Glutamatergic neuron (in vitro differentiated cells): ENCODE measurements around the gene RNF144A. TPM values are rescaled to one million over a fixed set of nuclear protein-coding genes. Genes with fewer than 3 reads are reported as not detected.

ENCODE experiments used
- DNase-seq: peaks from one replicate; pipeline ENCODE4 v3.0.0; 2022
- H3K27ac Mint-ChIP-seq: one replicate; pipeline ENCODE4 v1.8.0; 2020; ENCODE audit warnings: mild to moderate bottlenecking, mixed read lengths, inconsistent platforms; ENCODE audit not compliant: unreplicated experiment
- H3K27me3 Mint-ChIP-seq: one replicate; pipeline ENCODE4 v1.8.0; 2020; ENCODE audit warnings: mild to moderate bottlenecking, moderate library complexity, mixed read lengths, inconsistent platforms; ENCODE audit not compliant: unreplicated experiment
- H3K36me3 Mint-ChIP-seq: one replicate; pipeline ENCODE4 v1.8.0; 2020; ENCODE audit warnings: mild to moderate bottlenecking, mixed read lengths, inconsistent platforms; ENCODE audit not compliant: unreplicated experiment
- H3K4me1 Mint-ChIP-seq: one replicate; pipeline ENCODE4 v1.8.0; 2020; ENCODE audit warnings: mild to moderate bottlenecking, low read depth, mixed read lengths, inconsistent platforms; ENCODE audit not compliant: unreplicated experiment
- H3K4me3 Mint-ChIP-seq: one replicate; pipeline ENCODE4 v1.8.0; 2020; ENCODE audit warnings: mild to moderate bottlenecking, mixed read lengths, inconsistent platforms; ENCODE audit not compliant: unreplicated experiment
- H3K9me3 Mint-ChIP-seq: one replicate; pipeline ENCODE4 v1.8.0; 2020; ENCODE audit warnings: mild to moderate bottlenecking, moderate library complexity, mixed read lengths, inconsistent platforms; ENCODE audit not compliant: unreplicated experiment
- CTCF ChIP-seq: fragments of 200-600 bp; sonication (generic); IDR thresholded peaks from one replicate; pipeline ENCODE4 v1.5.0; 2021; ENCODE audit not compliant: partially characterized antibody, unreplicated experiment
- total RNA-seq: library from RNA; stranded (reverse); fragmentation: NEBNext Ultra II Directional; extraction: Animal tissue kit (Norgen Biotek cat#: 25700); gene quantifications from one replicate; pipeline ENCODE4 v1.2.1, GENCODE V29; 2021; ENCODE audit not compliant: unreplicated experiment

RNF144A gene
- total RNA-seq, 1 donor from 2014 or later = 40.2 TPM

GRCh38 chr2:6945087-6945813 is 28.0 kb downstream of the RNF144A start:
- peak overlapping the region; percentile 14 for H3K4me3 Mint-ChIP-seq
- TF ChIP-seq CTCF = no peak

DNA sequence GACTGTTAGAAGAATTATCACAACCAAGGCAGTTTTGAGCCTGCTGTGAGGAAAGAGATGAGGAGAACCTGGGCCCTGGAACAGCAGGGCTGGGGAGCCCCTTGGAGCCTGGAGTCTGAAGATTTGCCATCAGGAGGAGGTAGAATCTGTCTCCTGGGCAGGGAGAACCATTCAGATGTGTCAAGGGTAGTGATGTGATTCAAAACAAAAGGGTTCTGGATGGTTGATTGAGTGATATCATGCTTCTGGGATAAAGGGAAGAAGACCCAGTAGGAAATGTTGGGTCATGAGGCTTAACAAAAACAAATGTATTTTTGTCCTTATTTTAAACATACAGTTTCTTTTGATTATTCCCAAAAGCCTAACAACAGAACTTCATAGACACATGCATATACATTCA is 28.6 kb downstream of the RNF144A start:
- TF ChIP-seq CTCF = no peak
- Mint-ChIP-seq H3K27me3 (peaks cover 7% of the 10 kb centered on the region), H3K9me3 (peaks cover 6% of the 10 kb centered on the region), H3K4me3 (peak overlapping the region; percentile 14), H3K4me1 (peaks cover 47% of the 10 kb centered on the region), H3K36me3 (peaks cover 30% of the 10 kb centered on the region), H3K27ac (peak overlapping the region; percentile 80)
- DNase-seq = no peak

More at GRCh38 chr2:6945087-6945813, 28.0 kb downstream of the RNF144A start:
- H3K36me3 Mint-ChIP-seq = peaks cover 30% of the 10 kb centered on the region
- peak overlapping the region; percentile 80 for H3K27ac Mint-ChIP-seq
- peaks cover 53% of the 10 kb centered on the region for H3K4me1 Mint-ChIP-seq
- no peak for DNase-seq
- peaks cover 7% of the 10 kb centered on the region for H3K27me3 Mint-ChIP-seq
- peaks cover 6% of the 10 kb centered on the region for H3K9me3 Mint-ChIP-seq

DNA sequence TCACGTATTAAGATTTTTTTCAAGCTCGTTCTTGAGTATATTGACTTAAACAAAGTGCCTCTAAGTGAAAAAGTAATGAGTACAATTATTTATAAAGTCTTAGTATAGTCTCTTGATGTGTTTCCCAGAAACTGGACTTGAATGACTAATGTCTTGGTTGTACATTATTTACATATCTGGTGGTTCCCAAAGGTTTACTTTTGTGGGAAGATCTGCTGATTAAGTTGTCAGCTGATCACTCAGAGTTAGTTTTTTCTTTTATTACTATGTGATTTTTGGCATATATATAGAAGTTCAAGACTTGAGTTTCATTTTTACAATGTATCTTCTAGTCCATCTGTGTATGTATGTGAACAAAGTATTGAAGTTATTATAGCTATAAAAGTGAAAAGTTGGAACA is 29.5 kb downstream of the RNF144A start:
- Mint-ChIP-seq H3K36me3 (peaks cover 25% of the 10 kb centered on the region), H3K4me1 (peaks cover 42% of the 10 kb centered on the region), H3K27me3 (peaks cover 7% of the 10 kb centered on the region), H3K9me3 (peaks cover 5% of the 10 kb centered on the region), H3K27ac (no peak overlapping the region), H3K4me3 (no peak overlapping the region)
- TF ChIP-seq CTCF = no peak
- DNase-seq = no peak

DNA sequence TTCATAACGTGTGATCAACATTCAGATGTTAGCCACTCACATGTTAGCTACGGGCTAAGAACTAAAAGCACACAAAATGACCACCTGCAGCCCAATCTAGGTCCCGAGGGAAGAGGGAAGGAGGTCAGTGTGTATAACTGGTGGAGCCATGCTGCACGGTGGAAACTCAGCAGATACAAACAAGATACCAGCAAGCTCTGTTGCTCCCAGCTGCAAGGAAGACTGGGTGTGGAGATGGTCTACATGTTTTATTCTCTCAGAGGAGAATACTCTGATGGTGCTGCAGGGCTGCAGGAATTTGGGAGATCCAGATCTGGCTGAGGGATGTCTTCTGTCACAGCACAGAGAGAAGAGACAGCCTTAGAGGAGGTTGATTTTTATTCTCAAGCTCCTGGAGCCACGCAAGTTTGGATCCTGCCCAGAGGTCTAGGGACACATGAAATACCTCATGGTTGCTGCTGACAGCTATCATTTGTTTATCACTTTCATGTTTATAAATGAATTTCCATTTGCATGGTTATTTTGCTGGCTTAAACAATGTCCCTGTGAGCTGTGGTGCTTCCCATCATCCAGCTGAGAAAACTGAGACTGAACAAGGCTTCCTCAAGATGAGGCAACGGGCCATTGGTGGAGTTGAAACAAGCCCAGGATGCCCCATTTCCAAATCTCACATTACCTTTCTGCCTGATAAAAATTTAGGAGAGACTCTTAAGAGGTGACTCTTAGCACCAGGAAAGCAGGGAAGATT is 30.9 kb downstream of the RNF144A start:
- no peak for TF ChIP-seq CTCF
- Mint-ChIP-seq H3K36me3 (peaks cover 12% of the 10 kb centered on the region), H3K4me1 (peaks cover 43% of the 10 kb centered on the region), H3K9me3 (peaks cover 4% of the 10 kb centered on the region), H3K27me3 (peaks cover 7% of the 10 kb centered on the region), H3K27ac (peak overlapping the region; percentile 81), H3K4me3 (peak overlapping the region; percentile 58)
- DNase-seq = no peak
